Lower lobe of right lung (tissue), 2 donors: ENCODE results near the gene POFUT1. TPM values are rescaled to one million over a fixed set of nuclear protein-coding genes. Genes with fewer than 3 reads are reported as not detected.
"Not testable (repeated sequence)": the region's sequence is repeated elsewhere in the genome, so short reads cannot be mapped to it uniquely, and the experiment has no call there.

Source experiments
- ATAC-seq, 2 donors: fragments of 200-7000 bp; cut with Tn5 transposase; one replicate each; pipeline ENCODE4 v1.9.1; 2020 to 2022; ENCODE audit warnings: mild to moderate bottlenecking in 2 of 2, moderate library complexity in 2 of 2
- DNase-seq: peaks from one replicate; pipeline ENCODE4 v3.0.0-alpha.2; 2020
- H3K27ac ChIP-seq: fragments of 200-600 bp; one replicate; pipeline ENCODE4 v1.8.0; 2022
- H3K27me3 ChIP-seq: fragments of 200-600 bp; one replicate; pipeline ENCODE4 v1.8.0; 2022; ENCODE audit warnings: low read depth
- H3K36me3 ChIP-seq: fragments of 200-600 bp; one replicate; pipeline ENCODE4 v1.8.0; 2022; ENCODE audit warnings: mild to moderate bottlenecking
- H3K4me1 ChIP-seq: fragments of 200-600 bp; one replicate; pipeline ENCODE4 v1.8.0; 2022
- H3K4me3 ChIP-seq: fragments of 200-600 bp; one replicate; pipeline ENCODE4 v1.8.0; 2022; ENCODE audit warnings: mild to moderate bottlenecking
- H3K9me3 ChIP-seq: fragments of 200-600 bp; one replicate; pipeline ENCODE4 v1.8.0; 2022
- CTCF ChIP-seq: fragments of 200-600 bp; IDR thresholded peaks from one replicate; pipeline ENCODE4 v1.8.0; 2022; ENCODE audit warnings: antibody characterized with exemption, mild to moderate bottlenecking
- intact Hi-C: fragments of 100-400 bp; cut with DNase I; formaldehyde crosslinking; loops from one replicate; pipeline ENCODE4 v1.11.0; 2022
- total RNA-seq: library from RNA; stranded (reverse); fragmentation: NEBNext Ultra II Directional; extraction: Animal tissue kit (Norgen Biotek cat#: 25700); gene quantifications from one replicate; pipeline ENCODE4 v1.2.1, GENCODE V29; 2021
- donor health status: DM: no; HTN: yes; CAD: no; lungs with severe emphysema.

POFUT1 gene
- total RNA-seq, 1 donor from 2014 or later: 26.1 TPM

- ATAC-seq: peak in 1 of 2 donors; percentile 21
- Histone ChIP-seq H3K9me3 (no peaks in the 10 kb centered on the region), H3K4me1 (no peaks in the 10 kb centered on the region), H3K36me3 (peaks cover 41% of the 10 kb centered on the region), H3K27me3 (no peaks in the 10 kb centered on the region), H3K4me3 (no peak overlapping the region), H3K27ac (no peak overlapping the region)
- TF ChIP-seq CTCF: no peak
- DNase-seq: no peak
- intact Hi-C loops: no loop called here
These were observed 39.3 kb upstream of the POFUT1 start for GRCh38 chr20:32168184-32168910.

- H3K9me3 ChIP-seq, H3K27me3 ChIP-seq, H3K36me3 ChIP-seq, H3K4me1 ChIP-seq, DNase-seq, H3K4me3 ChIP-seq, intact Hi-C loops, H3K27ac ChIP-seq, ATAC-seq: not testable (repeated sequence)
These were observed 30.0 kb upstream of the POFUT1 start for GRCh38 chr20:32177696-32178095.

- ATAC-seq (no peak), DNase-seq (no peak)
- Histone ChIP-seq H3K27ac (no peak overlapping the region), H3K4me3 (no peak overlapping the region), H3K9me3 (no peaks in the 10 kb centered on the region), H3K36me3 (no peaks in the 10 kb centered on the region), H3K4me1 (no peaks in the 10 kb centered on the region), H3K27me3 (no peaks in the 10 kb centered on the region)
- intact Hi-C loops: no loop called here
- TF ChIP-seq CTCF: no peak
These were observed 28.2 kb upstream of the POFUT1 start for GRCh38 chr20:32179515-32179914.

GRCh38 chr20:32179934-32180333, 27.7 kb upstream of the POFUT1 start:
- H3K36me3 ChIP-seq: no peaks in the 10 kb centered on the region
- H3K4me1 ChIP-seq: no peaks in the 10 kb centered on the region
- no peaks in the 10 kb centered on the region for H3K9me3 ChIP-seq
- ATAC-seq (no peak), DNase-seq (no peak)
- H3K27me3 ChIP-seq: no peaks in the 10 kb centered on the region
- TF ChIP-seq CTCF: no peak
- H3K4me3 ChIP-seq: no peak overlapping the region
- intact Hi-C loops: no loop called here
- no peak overlapping the region for H3K27ac ChIP-seq

- Histone ChIP-seq H3K27ac (no peak overlapping the region), H3K4me3 (no peak overlapping the region), H3K9me3 (no peaks in the 10 kb centered on the region), H3K27me3 (no peaks in the 10 kb centered on the region), H3K4me1 (no peaks in the 10 kb centered on the region), H3K36me3 (no peaks in the 10 kb centered on the region)
- DNase-seq (no peak), ATAC-seq (no peak)
- intact Hi-C loops: no loop called here
- no peak for TF ChIP-seq CTCF
These were observed 26.1 kb upstream of the POFUT1 start for GRCh38 chr20:32181606-32182005.

- Histone ChIP-seq H3K4me1 (peaks cover 10% of the 10 kb centered on the region), H3K27me3 (no peaks in the 10 kb centered on the region), H3K4me3 (no peak overlapping the region), H3K36me3 (no peaks in the 10 kb centered on the region), H3K27ac (no peak overlapping the region), H3K9me3 (no peaks in the 10 kb centered on the region)
- TF ChIP-seq CTCF: no peak
- intact Hi-C loops: no loop called here
- no peak for DNase-seq
- no peak for ATAC-seq
These were observed 23.6 kb upstream of the POFUT1 start for GRCh38 chr20:32183947-32184635.
